ENCODE results near the gene PDP2.

The PDP2 gene

GRCh38 chr16:66847533-66848067, 32.7 kb upstream of the PDP2 start:
- TF ChIP-seq CTCF (IDR thresholded peaks at IDR 0.05; ENCODE audit: insufficient read depth, missing control alignments): no peak
- DNase-seq (ENCODE audit: insufficient read length, low spot score) (no peak), FAIRE-seq (no peak)

GRCh38 chr16:66848172-66848571, 32.1 kb upstream of the PDP2 start:
- FAIRE-seq (no peak), DNase-seq (ENCODE audit: insufficient read length, low spot score) (no peak)
- no peak for TF ChIP-seq CTCF (IDR thresholded peaks at IDR 0.05; ENCODE audit: insufficient read depth, missing control alignments)

- DNase-seq (ENCODE audit: insufficient read length, low spot score): no peak
- TF ChIP-seq CTCF (IDR thresholded peaks at IDR 0.05; ENCODE audit: insufficient read depth, missing control alignments): no peak
- no peak for FAIRE-seq
Measured at GRCh38 chr16:66849021-66849420, 31.3 kb upstream of the PDP2 start.

- no peak for FAIRE-seq
- no peak for DNase-seq (ENCODE audit: insufficient read length, low spot score)
- no peak for TF ChIP-seq CTCF (IDR thresholded peaks at IDR 0.05; ENCODE audit: insufficient read depth, missing control alignments)
Measured at GRCh38 chr16:66849549-66849948, 30.8 kb upstream of the PDP2 start.

- FAIRE-seq: no peak
- TF ChIP-seq CTCF (IDR thresholded peaks at IDR 0.05; ENCODE audit: insufficient read depth, missing control alignments): no peak
- DNase-seq (ENCODE audit: insufficient read length, low spot score): no peak
Measured at GRCh38 chr16:66850115-66850815, 30.1 kb upstream of the PDP2 start.

GRCh38 chr16:66851166-66851964, 28.9 kb upstream of the PDP2 start:
- no peak for TF ChIP-seq CTCF (IDR thresholded peaks at IDR 0.05; ENCODE audit: insufficient read depth, missing control alignments)
- DNase-seq (ENCODE audit: insufficient read length, low spot score): no peak
- FAIRE-seq: no peak
